HUES6 (cell line): ENCODE data around the gene TCP11.

Experiments
- H3K27ac ChIP-seq: 2 replicates; pipeline ENCODE4 v1.7.0; 2013; ENCODE audit warnings: low read depth, mild to moderate bottlenecking, low read length, inconsistent platforms
- H3K27me3 ChIP-seq: 2 replicates; pipeline ENCODE4 v1.6.1; 2013; ENCODE audit warnings: low read length; ENCODE audit not compliant: control insufficient read depth, insufficient read depth
- H3K36me3 ChIP-seq: 2 replicates; pipeline ENCODE4 v1.6.1; 2013; ENCODE audit warnings: low read length; ENCODE audit not compliant: control insufficient read depth, insufficient read depth
- H3K4me1 ChIP-seq: 2 replicates; pipeline ENCODE4 v1.6.1; 2013; ENCODE audit warnings: low read length; ENCODE audit not compliant: control insufficient read depth, insufficient read depth
- H3K4me3 ChIP-seq: 2 replicates; pipeline ENCODE4 v1.5.1; 2013; ENCODE audit warnings: low read depth, low read length
- H3K9ac ChIP-seq: one replicate; pipeline ENCODE4 v1.6.1; 2013; ENCODE audit warnings: mild to moderate bottlenecking, low read length
- H3K9me3 ChIP-seq: 2 replicates; pipeline ENCODE4 v1.6.1; 2013; ENCODE audit warnings: low read depth, low read length; ENCODE audit not compliant: control insufficient read depth, insufficient read depth

The TCP11 gene

GRCh38 chr6:35181308-35181932, 40.3 kb upstream of the TCP11 start:
- Histone ChIP-seq H3K9me3 (no peaks in the 10 kb centered on the region), H3K27ac (no peak overlapping the region), H3K4me3 (no peak overlapping the region; the same call in 1 of the 2 replicates), H3K9ac (no peak overlapping the region), H3K36me3 (no peaks in the 10 kb centered on the region), H3K27me3 (peaks cover 18% of the 10 kb centered on the region; the same call in 1 of the 2 replicates), H3K4me1 (peaks cover 19% of the 10 kb centered on the region)

GRCh38 chr6:35179901-35180535, 38.9 kb upstream of the TCP11 start:
- Histone ChIP-seq H3K27me3 (peaks cover 18% of the 10 kb centered on the region; the same call in 1 of the 2 replicates), H3K36me3 (no peaks in the 10 kb centered on the region), H3K27ac (no peak overlapping the region), H3K9ac (no peak overlapping the region), H3K9me3 (no peaks in the 10 kb centered on the region), H3K4me1 (peaks cover 19% of the 10 kb centered on the region), H3K4me3 (no peak overlapping the region)

- Histone ChIP-seq H3K9ac (no peak overlapping the region), H3K9me3 (no peaks in the 10 kb centered on the region), H3K27me3 (peaks cover 18% of the 10 kb centered on the region; the same call in 1 of the 2 replicates), H3K4me3 (no peak overlapping the region), H3K36me3 (no peaks in the 10 kb centered on the region), H3K4me1 (peaks cover 19% of the 10 kb centered on the region), H3K27ac (no peak overlapping the region)
These were observed 38.0 kb upstream of the TCP11 start for GRCh38 chr6:35178932-35179832.

- Histone ChIP-seq H3K27me3 (peaks cover 12% of the 10 kb centered on the region; the same call in 1 of the 2 replicates), H3K9me3 (no peaks in the 10 kb centered on the region), H3K9ac (no peak overlapping the region), H3K36me3 (no peaks in the 10 kb centered on the region), H3K4me1 (peaks cover 26% of the 10 kb centered on the region), H3K27ac (no peak overlapping the region), H3K4me3 (no peak overlapping the region)
These were observed 36.9 kb upstream of the TCP11 start for GRCh38 chr6:35178012-35178411.

- Histone ChIP-seq H3K36me3 (no peaks in the 10 kb centered on the region), H3K27ac (no peak overlapping the region), H3K9me3 (no peaks in the 10 kb centered on the region), H3K9ac (no peak overlapping the region), H3K4me1 (peaks cover 26% of the 10 kb centered on the region), H3K4me3 (no peak overlapping the region), H3K27me3 (peaks cover 11% of the 10 kb centered on the region; the same call in 1 of the 2 replicates)
These were observed 36.5 kb upstream of the TCP11 start for GRCh38 chr6:35177596-35177995.

GRCh38 chr6:35177157-35177556, 36.0 kb upstream of the TCP11 start:
- Histone ChIP-seq H3K27ac (no peak overlapping the region), H3K4me1 (peaks cover 26% of the 10 kb centered on the region), H3K4me3 (no peak overlapping the region), H3K9ac (no peak overlapping the region), H3K27me3 (peaks cover 10% of the 10 kb centered on the region; the same call in 1 of the 2 replicates), H3K9me3 (no peaks in the 10 kb centered on the region), H3K36me3 (no peaks in the 10 kb centered on the region)

- Histone ChIP-seq H3K4me3 (no peak overlapping the region), H3K36me3 (no peaks in the 10 kb centered on the region), H3K9ac (no peak overlapping the region), H3K27ac (no peak overlapping the region), H3K4me1 (peaks cover 20% of the 10 kb centered on the region; the same call in 1 of the 2 replicates), H3K9me3 (no peaks in the 10 kb centered on the region), H3K27me3 (0 out of 2 replicates have a peak, but pooled peaks cover 4% of the 10 kb centered on the region)
These were observed 35.3 kb upstream of the TCP11 start for GRCh38 chr6:35176301-35177024.

GRCh38 chr6:35174501-35174900, 33.4 kb upstream of the TCP11 start:
- no peak overlapping the region for H3K9ac ChIP-seq
- 0 out of 2 replicates have a peak, but pooled peaks cover 4% of the 10 kb centered on the region for H3K27me3 ChIP-seq
- H3K9me3 ChIP-seq = peaks cover 3% of the 10 kb centered on the region; the same call in 1 of the 2 replicates
- H3K4me3 ChIP-seq = no peak overlapping the region
- no peak overlapping the region for H3K27ac ChIP-seq
- peaks cover 17% of the 10 kb centered on the region; the same call in 1 of the 2 replicates for H3K4me1 ChIP-seq
- H3K36me3 ChIP-seq = no peaks in the 10 kb centered on the region

GRCh38 chr6:35174088-35174434, 32.9 kb upstream of the TCP11 start:
- no peak overlapping the region for H3K9ac ChIP-seq
- peaks cover 13% of the 10 kb centered on the region; the same call in 1 of the 2 replicates for H3K4me1 ChIP-seq
- H3K4me3 ChIP-seq = no peak overlapping the region
- H3K9me3 ChIP-seq = peaks cover 5% of the 10 kb centered on the region; the same call in 1 of the 2 replicates
- no peak overlapping the region for H3K27ac ChIP-seq
- H3K36me3 ChIP-seq = no peaks in the 10 kb centered on the region
- H3K27me3 ChIP-seq = 0 out of 2 replicates have a peak, but pooled peaks cover 4% of the 10 kb centered on the region

- H3K9ac ChIP-seq = no peak overlapping the region
- peaks cover 5% of the 10 kb centered on the region; the same call in 1 of the 2 replicates for H3K9me3 ChIP-seq
- H3K27me3 ChIP-seq = 0 out of 2 replicates have a peak, but pooled peaks cover 2% of the 10 kb centered on the region
- no peak overlapping the region for H3K27ac ChIP-seq
- H3K36me3 ChIP-seq = no peaks in the 10 kb centered on the region
- H3K4me3 ChIP-seq = no peak overlapping the region
- peaks cover 8% of the 10 kb centered on the region; the same call in 1 of the 2 replicates for H3K4me1 ChIP-seq
These were observed 32.4 kb upstream of the TCP11 start for GRCh38 chr6:35173427-35174087.
